ENCODE results near the gene NPAS3.

The NPAS3 gene

DNA sequence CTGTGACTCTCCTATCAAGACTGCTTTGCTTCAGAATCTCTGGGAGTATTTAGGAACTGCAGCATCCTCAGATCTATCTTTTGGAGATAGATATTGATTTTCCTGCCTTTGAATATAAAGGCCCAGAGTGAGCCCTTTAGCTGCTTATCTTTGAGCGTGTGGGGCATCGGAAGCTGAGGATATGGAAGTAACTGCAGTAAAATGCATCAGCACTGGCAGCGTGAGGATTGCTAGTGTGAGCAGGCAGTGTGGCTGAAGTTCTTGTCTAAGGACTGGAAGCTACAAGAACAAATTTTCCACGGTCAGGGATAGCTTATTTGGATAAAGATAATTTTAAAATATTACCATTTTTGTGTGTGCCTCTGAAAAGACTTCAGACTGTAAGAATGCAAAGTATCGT is 474.7 kb downstream of the NPAS3 start:
- Histone ChIP-seq H3K4me1 (ENCODE audit: low read length) (no peaks in the 10 kb centered on the region), H2AFZ (ENCODE audit: low read length) (no peak overlapping the region), H3K27me3 (replicated peaks; ENCODE audit: insufficient read depth, low read length) (no peaks in the 10 kb centered on the region), H3K9me3 (replicated peaks; ENCODE audit: insufficient read depth, low read length) (no peaks in the 10 kb centered on the region), H3F3A (ENCODE audit: insufficient read depth, low read length) (no peaks in the 10 kb centered on the region), H4K20me1 (ENCODE audit: insufficient read depth, low read length) (no peaks in the 10 kb centered on the region), H3K27ac (ENCODE audit: low read length) (no peak overlapping the region), H3K36me3 (replicated peaks; ENCODE audit: insufficient read depth, low read length) (no peaks in the 10 kb centered on the region), H3K4me3 (ENCODE audit: low read length) (no peak overlapping the region), H3K9ac (ENCODE audit: low read length) (no peak overlapping the region), H3K9me2 (replicated peaks; ENCODE audit: insufficient read depth, low read length) (no peaks in the 10 kb centered on the region), H3K4me2 (ENCODE audit: low read depth, low read length) (no peak overlapping the region), H3K79me2 (ENCODE audit: low read length) (no peaks in the 10 kb centered on the region)
- DNase-seq: no peak
- TF ChIP-seq, protein P1, sequence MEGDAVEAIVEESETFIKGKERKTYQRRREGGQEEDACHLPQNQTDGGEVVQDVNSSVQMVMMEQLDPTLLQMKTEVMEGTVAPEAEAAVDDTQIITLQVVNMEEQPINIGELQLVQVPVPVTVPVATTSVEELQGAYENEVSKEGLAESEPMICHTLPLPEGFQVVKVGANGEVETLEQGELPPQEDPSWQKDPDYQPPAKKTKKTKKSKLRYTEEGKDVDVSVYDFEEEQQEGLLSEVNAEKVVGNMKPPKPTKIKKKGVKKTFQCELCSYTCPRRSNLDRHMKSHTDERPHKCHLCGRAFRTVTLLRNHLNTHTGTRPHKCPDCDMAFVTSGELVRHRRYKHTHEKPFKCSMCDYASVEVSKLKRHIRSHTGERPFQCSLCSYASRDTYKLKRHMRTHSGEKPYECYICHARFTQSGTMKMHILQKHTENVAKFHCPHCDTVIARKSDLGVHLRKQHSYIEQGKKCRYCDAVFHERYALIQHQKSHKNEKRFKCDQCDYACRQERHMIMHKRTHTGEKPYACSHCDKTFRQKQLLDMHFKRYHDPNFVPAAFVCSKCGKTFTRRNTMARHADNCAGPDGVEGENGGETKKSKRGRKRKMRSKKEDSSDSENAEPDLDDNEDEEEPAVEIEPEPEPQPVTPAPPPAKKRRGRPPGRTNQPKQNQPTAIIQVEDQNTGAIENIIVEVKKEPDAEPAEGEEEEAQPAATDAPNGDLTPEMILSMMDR (IDR thresholded peaks at IDR 0.05; ENCODE audit: low read length): no peak
- no peak for TF ChIP-seq EZH2 (optimal IDR thresholded peaks at IDR 0.05; ENCODE audit: low read depth, low read length)
- TF ChIP-seq EZH2phosphoT487 (IDR thresholded peaks at IDR 0.05; ENCODE audit: low read length): no peak

DNA sequence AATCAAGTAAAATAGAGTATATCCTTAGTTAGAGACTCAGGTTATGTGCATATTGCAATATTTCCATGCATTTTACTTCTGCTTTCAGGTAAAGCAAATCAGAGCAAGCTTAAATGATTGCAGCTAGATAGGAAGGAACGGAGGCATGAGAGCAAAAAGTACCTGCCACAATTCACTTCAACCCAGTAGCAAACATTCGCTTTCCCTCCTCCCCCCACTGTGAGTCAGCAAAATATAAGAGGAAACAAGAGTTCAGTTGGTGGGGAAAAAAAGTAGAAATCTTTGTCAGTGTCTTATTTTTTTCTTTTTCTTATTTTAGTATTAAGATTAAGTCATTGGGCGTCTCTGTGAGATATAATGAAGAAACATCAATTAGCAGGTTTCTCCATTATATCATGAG is 475.4 kb downstream of the NPAS3 start:
- Histone ChIP-seq H3K4me3 (ENCODE audit: low read length) (no peak overlapping the region), H4K20me1 (ENCODE audit: insufficient read depth, low read length) (no peaks in the 10 kb centered on the region), H3K36me3 (replicated peaks; ENCODE audit: insufficient read depth, low read length) (no peaks in the 10 kb centered on the region), H3K4me2 (ENCODE audit: low read depth, low read length) (no peak overlapping the region), H3F3A (ENCODE audit: insufficient read depth, low read length) (no peaks in the 10 kb centered on the region), H3K27ac (ENCODE audit: low read length) (no peak overlapping the region), H3K9me3 (replicated peaks; ENCODE audit: insufficient read depth, low read length) (no peaks in the 10 kb centered on the region), H3K9ac (ENCODE audit: low read length) (no peak overlapping the region), H3K4me1 (ENCODE audit: low read length) (no peaks in the 10 kb centered on the region), H3K27me3 (replicated peaks; ENCODE audit: insufficient read depth, low read length) (no peaks in the 10 kb centered on the region), H3K79me2 (ENCODE audit: low read length) (no peaks in the 10 kb centered on the region), H3K9me2 (replicated peaks; ENCODE audit: insufficient read depth, low read length) (no peaks in the 10 kb centered on the region), H2AFZ (ENCODE audit: low read length) (no peak overlapping the region)
- DNase-seq: no peak
- TF ChIP-seq EZH2phosphoT487 (IDR thresholded peaks at IDR 0.05; ENCODE audit: low read length) (no peak), EZH2 (optimal IDR thresholded peaks at IDR 0.05; ENCODE audit: low read depth, low read length) (no peak)
- TF ChIP-seq, protein P1 (IDR thresholded peaks at IDR 0.05; ENCODE audit: low read length): no peak

DNA sequence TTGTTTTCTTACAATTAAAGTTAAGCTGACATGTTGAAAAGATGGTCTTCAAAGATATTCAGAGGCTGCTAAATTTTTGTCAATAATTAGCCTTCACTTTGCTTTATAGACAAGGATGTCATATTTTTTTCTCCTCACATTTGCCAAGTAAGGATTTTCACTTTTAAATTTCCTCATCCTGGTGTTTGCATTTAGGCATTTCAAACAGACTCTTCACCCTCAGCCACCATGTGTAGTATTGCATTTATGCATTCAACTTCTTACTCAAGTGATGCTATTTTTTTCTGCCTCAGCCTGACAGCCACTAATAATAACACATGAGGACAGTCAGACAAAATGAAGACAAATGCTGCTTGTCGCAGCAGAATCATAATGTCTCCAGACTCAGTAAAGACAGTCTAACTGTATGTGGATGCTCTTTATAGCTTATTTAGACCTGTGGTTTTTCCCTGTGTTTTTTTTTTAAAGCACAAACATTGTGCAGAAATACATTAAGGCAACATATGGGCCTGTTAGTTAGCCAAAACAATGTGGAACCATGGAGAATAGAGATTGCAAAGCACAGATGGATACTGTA is 481.5 kb downstream of the NPAS3 start:
- no peak for DNase-seq
- TF ChIP-seq, protein P1 (IDR thresholded peaks at IDR 0.05; ENCODE audit: low read length): no peak
- TF ChIP-seq EZH2 (optimal IDR thresholded peaks at IDR 0.05; ENCODE audit: low read depth, low read length) (no peak), EZH2phosphoT487 (IDR thresholded peaks at IDR 0.05; ENCODE audit: low read length) (no peak)
- Histone ChIP-seq H3K27me3 (replicated peaks; ENCODE audit: insufficient read depth, low read length) (no peaks in the 10 kb centered on the region), H3K4me1 (ENCODE audit: low read length) (no peaks in the 10 kb centered on the region), H3K4me2 (ENCODE audit: low read depth, low read length) (no peak overlapping the region), H3K4me3 (ENCODE audit: low read length) (no peak overlapping the region), H3F3A (ENCODE audit: insufficient read depth, low read length) (no peaks in the 10 kb centered on the region), H2AFZ (ENCODE audit: low read length) (no peak overlapping the region), H3K9me2 (replicated peaks; ENCODE audit: insufficient read depth, low read length) (no peaks in the 10 kb centered on the region), H3K9me3 (replicated peaks; ENCODE audit: insufficient read depth, low read length) (no peaks in the 10 kb centered on the region), H3K9ac (ENCODE audit: low read length) (no peak overlapping the region), H3K36me3 (replicated peaks; ENCODE audit: insufficient read depth, low read length) (no peaks in the 10 kb centered on the region), H4K20me1 (ENCODE audit: insufficient read depth, low read length) (no peaks in the 10 kb centered on the region), H3K79me2 (ENCODE audit: low read length) (no peaks in the 10 kb centered on the region), H3K27ac (ENCODE audit: low read length) (no peak overlapping the region)
